Esophagus squamous epithelium (tissue), 5 donors: Measurements from ENCODE around the gene TMEM63A. TPM values are rescaled to one million over a fixed set of nuclear protein-coding genes. Genes with fewer than 3 reads are reported as not detected.

ENCODE experiments used
- DNase-seq: peaks from one replicate; lab custom pipeline; 2025; lab: John Stamatoyannopoulos, UW
- H3K27ac ChIP-seq, 4 donors: fragments of 200-600 bp; sonication (generic); one replicate each; pipeline ENCODE4 v1.5.1; 2016 to 2019; ENCODE audit warnings: mild to moderate bottlenecking in 1 of 4
- H3K27me3 ChIP-seq, 4 donors: fragments of 200-600 bp; sonication (generic); 1 replicate in 3 of 4; 2 replicates in 1 of 4; pipeline versions ENCODE4 v1.5.1 to v1.6.0; 2017 to 2021; ENCODE audit warnings: antibody characterized with exemption in 1 of 4
- H3K36me3 ChIP-seq, 3 donors: fragments of 200-600 bp; sonication (generic); one replicate each; pipeline ENCODE4 v1.5.1; 2016 to 2019
- H3K4me1 ChIP-seq, 3 donors: fragments of 200-600 bp; sonication (generic); one replicate each; pipeline ENCODE4 v1.5.1; 2017 to 2019
- H3K4me3 ChIP-seq, 4 donors: fragments of 200-600 bp; sonication (generic); 1 replicate in 3 of 4; 2 replicates in 1 of 4; pipeline ENCODE4 v1.5.1; 2016 to 2019; ENCODE audit warnings: mild to moderate bottlenecking in 2 of 4, moderate library complexity in 1 of 4
- H3K9me3 ChIP-seq, 3 donors: fragments of 200-600 bp; sonication (generic); one replicate each; pipeline ENCODE4 v1.5.1; 2016 to 2019
- CTCF ChIP-seq, 6 experiments: fragments of 450-650 bp in 4 of 6; fragments of 200-600 bp in 2 of 6; sonication (generic) in 2 of 6; IDR thresholded peaks; one replicate each; pipeline ENCODE4 v1.5.1; 2016 to 2019; ENCODE audit warnings: antibody characterized with exemption in 6 of 6, mild to moderate bottlenecking in 4 of 6, moderate library complexity in 4 of 6
- POLR2A ChIP-seq, 4 donors: fragments of 450-650 bp; IDR thresholded peaks; one replicate each; pipeline ENCODE4 v1.6.1; 2017; ENCODE audit warnings: antibody characterized with exemption in 4 of 4, mild to moderate bottlenecking in 4 of 4, moderate library complexity in 3 of 4
- WGBS, 2 donors: methylation state at CpG; one replicate each; pipeline ENCODE4 v1.1.5; 2018; 5-methylcytosine and 5-hydroxymethylcytosine counted together
- intact Hi-C: fragments of 100-400 bp; cut with DNase I; formaldehyde crosslinking; loops from one replicate; pipeline ENCODE4 v1.15.0; 2022
- total RNA-seq, 4 donors: library from RNA; depleted of rRNA; stranded (reverse); fragments of >200 nt; gene quantifications; one replicate each; pipeline ENCODE4 v1.1.0, GENCODE V29; 2016
- donor health status: DM: yes; HTN: yes; CAD: no.

The TMEM63A gene
- total RNA-seq, 4 donors from 2014 or later: 9.8 to 27.1 (median 18.3) TPM

GRCh38 chr1:225835856-225836255, 46.3 kb downstream of the TMEM63A start:
- intact Hi-C loops: no loop called here
- H3K4me3 ChIP-seq: no peak overlapping the region
- no peak for DNase-seq
- peaks cover 29 to 91% (median 60%) of the 10 kb centered on the region in 3 donors for H3K36me3 ChIP-seq
- H3K27ac ChIP-seq: peak overlapping the region in 3 of 4 donors; percentile 6 to 52 (median 39)
- 14% methylated on average over 3 of the region's 3 CpGs for WGBS, 2 donors
- TF ChIP-seq POLR2A (IDR thresholded peaks at IDR 0.05) (no peak), CTCF (IDR thresholded peaks at IDR 0.05) (no peak)
- peaks cover 0 to 22% (median 14%) of the 10 kb centered on the region in 3 donors for H3K4me1 ChIP-seq
- H3K27me3 ChIP-seq: no peaks in the 10 kb centered on the region
- H3K9me3 ChIP-seq: no peaks in the 10 kb centered on the region

DNA sequence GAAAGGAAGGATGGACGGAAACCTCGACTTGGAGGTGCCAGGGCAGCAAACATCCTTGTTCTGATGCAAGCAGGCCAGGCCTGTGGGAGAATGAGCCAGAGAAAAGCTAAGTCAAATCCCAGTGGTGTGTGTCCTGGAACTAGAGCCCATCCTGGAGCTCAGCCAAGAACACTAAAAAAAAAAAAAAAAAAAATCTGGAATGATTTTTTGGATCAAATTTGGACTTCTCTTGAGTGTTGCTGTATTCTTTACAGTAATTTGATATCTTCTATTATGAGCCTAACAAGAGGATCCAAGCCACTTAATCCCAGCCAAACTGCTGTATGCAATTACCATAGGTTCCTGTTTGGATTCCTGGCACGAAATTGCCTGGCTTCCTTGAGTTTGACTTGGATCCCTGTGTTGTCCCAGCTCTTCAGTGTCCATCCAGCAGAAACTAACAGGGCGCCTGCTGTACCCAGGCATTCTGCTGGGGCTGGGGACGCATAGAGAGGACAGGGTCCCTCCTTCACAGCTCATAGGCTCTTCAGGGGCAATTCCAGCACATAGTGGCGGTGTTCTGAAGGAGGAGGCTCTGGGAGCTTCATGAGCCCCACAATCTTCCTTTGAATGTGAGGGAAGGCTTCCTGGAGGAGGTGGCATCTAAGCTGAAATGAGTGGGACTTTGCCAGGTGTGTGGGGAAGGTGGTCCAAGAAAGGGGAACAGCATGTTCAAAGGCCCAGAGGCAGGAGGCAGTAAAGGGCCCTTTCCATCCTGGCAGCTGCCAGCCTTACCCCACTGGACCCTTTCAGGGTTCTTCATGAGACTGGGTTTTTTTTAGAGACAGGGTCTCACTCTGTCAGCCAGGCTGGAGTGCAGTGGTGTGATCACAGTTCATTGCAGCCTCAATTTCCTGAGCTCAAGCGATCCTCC, 47.5 kb downstream of the TMEM63A start:
- intact Hi-C loops: no loop called here
- Histone ChIP-seq H3K9me3 (no peaks in the 10 kb centered on the region), H3K36me3 (peaks cover 27 to 91% (median 57%) of the 10 kb centered on the region in 3 donors), H3K27me3 (no peaks in the 10 kb centered on the region), H3K27ac (peak overlapping the region; percentile 4 to 74 (median 71)), H3K4me1 (peaks cover 0 to 22% (median 14%) of the 10 kb centered on the region in 3 donors), H3K4me3 (no peak overlapping the region)
- no peak for DNase-seq
- WGBS, 2 donors: 44 to 50% methylated on average over 6 to 7 of the region's 7 CpGs
- TF ChIP-seq CTCF (IDR thresholded peaks at IDR 0.05): no peak
- no peak for TF ChIP-seq POLR2A (IDR thresholded peaks at IDR 0.05)

GRCh38 chr1:225830841-225831240, 51.3 kb downstream of the TMEM63A start:
- Histone ChIP-seq H3K27me3 (no peaks in the 10 kb centered on the region), H3K4me1 (peaks cover 4 to 37% (median 23%) of the 10 kb centered on the region in 3 donors), H3K27ac (no peak overlapping the region), H3K4me3 (no peak overlapping the region), H3K9me3 (no peaks in the 10 kb centered on the region), H3K36me3 (peaks cover 19 to 78% (median 31%) of the 10 kb centered on the region in 3 donors)
- TF ChIP-seq POLR2A (IDR thresholded peaks at IDR 0.05) (no peak), CTCF (IDR thresholded peaks at IDR 0.05) (no peak)
- intact Hi-C loops: no loop called here
- WGBS, 2 donors: 87 to 92% methylated on average over 6 of the region's 6 CpGs
- DNase-seq: no peak

DNA sequence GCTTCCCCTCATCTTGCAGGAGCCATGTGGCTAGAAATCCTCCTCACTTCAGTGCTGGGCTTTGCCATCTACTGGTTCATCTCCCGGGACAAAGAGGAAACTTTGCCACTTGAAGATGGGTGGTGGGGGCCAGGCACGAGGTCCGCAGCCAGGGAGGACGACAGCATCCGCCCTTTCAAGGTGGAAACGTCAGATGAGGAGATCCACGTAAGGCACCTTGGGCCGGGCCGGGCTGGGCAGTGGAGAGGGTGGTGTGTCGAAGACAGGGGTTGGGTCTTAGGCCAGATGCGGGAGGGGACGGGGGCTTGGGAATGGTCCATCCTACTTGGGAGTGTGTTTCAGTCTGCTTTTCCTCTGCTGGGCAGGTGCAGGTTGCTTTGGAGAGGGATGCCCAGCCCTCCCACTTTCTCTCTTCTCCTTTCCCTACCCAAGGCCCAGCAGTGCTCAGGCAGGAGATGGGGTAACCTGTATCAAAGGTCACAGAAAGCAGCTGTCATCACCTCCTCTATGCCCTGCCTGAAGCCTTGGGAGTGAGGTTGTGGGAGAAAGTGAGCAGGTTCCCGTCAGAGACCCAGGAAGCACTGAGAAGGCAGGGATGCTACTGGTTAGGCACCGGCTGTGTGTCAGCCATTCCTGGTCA, 53.4 kb downstream of the TMEM63A start:
- Histone ChIP-seq H3K4me1 (peaks cover 16 to 38% (median 28%) of the 10 kb centered on the region in 3 donors), H3K36me3 (peaks cover 19 to 67% (median 22%) of the 10 kb centered on the region in 3 donors), H3K9me3 (no peaks in the 10 kb centered on the region), H3K27me3 (no peaks in the 10 kb centered on the region), H3K4me3 (no peak overlapping the region), H3K27ac (no peak overlapping the region)
- DNase-seq: no peak
- intact Hi-C loops: no loop called here
- 87 to 91% methylated on average over 4 to 9 of the region's 14 CpGs for WGBS, 2 donors
- no peak for TF ChIP-seq CTCF (IDR thresholded peaks at IDR 0.05)
- TF ChIP-seq POLR2A (IDR thresholded peaks at IDR 0.05): no peak
